GM12873 (cell line): Measurements from ENCODE around the gene PLCH1.

ENCODE experiments used
- TF ChIP-seq, protein P1 (sequence below): IDR thresholded peaks from 2 replicates; pipeline ENCODE4 v1.5.1; 2012; ENCODE audit warnings: low read depth, mild to moderate bottlenecking, moderate library complexity, low read length, control low read depth; ENCODE audit not compliant: insufficient read depth; ENCODE audit errors: missing control alignments

PLCH1 gene

DNA sequence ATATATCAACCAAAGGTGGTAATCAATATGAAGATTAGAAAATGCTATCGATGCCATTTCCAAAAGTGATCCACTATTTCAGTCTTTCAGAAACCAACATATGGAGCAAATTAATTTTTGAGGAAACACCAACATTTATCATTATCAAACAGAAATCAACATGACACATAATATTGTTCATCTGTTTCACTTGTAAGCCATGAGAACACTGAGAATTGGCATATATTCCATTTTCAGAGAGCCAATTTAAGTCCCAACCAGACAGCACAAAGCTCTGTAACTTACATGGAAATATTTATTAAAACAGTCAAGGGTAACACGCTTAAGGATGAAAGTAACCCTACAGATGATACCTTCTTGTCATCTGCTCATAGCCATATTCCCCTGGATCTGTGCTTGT lies 413.8 kb downstream of the PLCH1 start:
- TF ChIP-seq, protein P1, sequence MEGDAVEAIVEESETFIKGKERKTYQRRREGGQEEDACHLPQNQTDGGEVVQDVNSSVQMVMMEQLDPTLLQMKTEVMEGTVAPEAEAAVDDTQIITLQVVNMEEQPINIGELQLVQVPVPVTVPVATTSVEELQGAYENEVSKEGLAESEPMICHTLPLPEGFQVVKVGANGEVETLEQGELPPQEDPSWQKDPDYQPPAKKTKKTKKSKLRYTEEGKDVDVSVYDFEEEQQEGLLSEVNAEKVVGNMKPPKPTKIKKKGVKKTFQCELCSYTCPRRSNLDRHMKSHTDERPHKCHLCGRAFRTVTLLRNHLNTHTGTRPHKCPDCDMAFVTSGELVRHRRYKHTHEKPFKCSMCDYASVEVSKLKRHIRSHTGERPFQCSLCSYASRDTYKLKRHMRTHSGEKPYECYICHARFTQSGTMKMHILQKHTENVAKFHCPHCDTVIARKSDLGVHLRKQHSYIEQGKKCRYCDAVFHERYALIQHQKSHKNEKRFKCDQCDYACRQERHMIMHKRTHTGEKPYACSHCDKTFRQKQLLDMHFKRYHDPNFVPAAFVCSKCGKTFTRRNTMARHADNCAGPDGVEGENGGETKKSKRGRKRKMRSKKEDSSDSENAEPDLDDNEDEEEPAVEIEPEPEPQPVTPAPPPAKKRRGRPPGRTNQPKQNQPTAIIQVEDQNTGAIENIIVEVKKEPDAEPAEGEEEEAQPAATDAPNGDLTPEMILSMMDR, result no peak

DNA sequence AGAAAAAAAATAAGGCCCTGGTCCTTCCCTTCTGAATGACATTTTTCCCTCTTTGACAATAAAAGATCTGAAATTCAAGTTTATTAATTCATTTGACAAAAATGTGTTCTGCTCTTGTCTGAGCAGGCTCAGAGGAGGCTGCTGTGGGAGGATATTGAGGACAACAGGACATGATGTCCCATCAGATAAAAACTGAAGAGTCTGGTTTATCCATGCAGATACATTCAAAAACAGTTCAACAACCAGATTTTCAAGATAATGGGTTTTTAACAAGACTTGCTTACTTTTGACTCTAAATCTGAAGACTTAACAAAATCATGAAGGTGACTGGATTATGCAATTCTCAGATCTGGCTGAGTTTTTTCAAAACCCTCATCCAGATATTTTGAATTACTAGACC lies 414.5 kb downstream of the PLCH1 start:
- TF ChIP-seq, protein P1, result no peak

DNA sequence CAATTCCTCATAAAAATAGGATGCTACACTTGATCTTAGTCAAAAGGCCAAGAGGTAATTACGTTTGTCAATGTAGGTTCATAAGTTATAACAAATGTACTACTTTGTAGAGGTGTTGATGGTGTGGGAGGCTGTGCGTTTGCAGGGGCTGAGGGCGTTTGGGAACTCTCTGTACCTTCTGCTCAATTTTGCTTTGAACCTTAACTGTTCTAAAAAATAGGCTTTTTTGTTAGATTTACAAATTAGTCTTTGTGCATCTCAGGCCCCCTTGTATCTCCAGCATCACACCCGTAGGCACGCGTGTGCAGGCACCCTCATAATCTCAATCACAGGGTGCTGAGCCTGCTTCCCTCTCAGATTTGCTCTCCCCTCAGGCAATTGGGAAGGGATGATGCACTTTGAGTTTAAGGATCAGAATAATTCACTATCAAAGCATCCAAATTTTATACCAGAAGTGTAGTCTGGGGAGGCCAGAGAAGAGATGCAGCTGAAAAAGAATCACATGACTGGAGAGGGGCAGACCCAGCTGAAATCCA lies 415.3 kb downstream of the PLCH1 start:
- TF ChIP-seq, protein P1, result no peak

DNA sequence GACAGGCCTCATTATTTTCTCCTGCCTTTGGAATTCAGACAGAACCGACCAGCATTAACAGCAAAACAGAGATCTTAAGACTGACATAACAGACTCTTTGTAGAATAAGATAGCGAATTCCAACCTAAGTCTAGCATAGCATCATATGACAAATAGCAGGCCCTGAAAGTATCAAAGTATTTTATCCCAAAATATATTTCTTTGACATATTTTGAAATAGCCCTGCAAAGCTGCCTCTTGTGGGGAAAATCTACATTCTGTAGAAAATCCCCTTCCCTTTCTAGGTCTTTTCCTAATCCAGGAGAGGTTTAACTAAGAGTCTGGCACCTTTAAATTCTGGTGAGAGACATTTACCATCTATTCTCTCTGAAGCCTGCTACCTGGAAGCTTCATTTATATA lies 417.0 kb downstream of the PLCH1 start:
- TF ChIP-seq, protein P1, result no peak

DNA sequence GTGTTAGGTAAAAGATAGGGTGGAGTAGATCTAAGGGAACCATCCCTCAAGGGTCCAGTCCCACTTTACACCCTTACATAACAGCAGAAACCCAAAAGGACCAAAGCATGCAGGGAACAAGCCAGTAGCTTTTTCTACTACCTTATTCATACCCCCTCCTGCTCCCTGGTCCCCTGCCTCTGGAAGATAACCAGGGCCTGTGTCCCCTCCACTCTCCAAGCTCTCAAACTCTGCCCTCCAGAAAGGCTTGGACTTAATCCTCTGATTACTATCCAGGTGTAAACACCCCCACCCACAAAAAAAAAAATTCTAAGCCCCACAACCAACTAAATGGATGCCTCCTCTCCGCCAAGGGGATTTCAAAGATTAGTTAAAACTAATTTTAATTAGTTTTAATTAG lies 417.4 kb downstream of the PLCH1 start:
- TF ChIP-seq, protein P1, result no peak

DNA sequence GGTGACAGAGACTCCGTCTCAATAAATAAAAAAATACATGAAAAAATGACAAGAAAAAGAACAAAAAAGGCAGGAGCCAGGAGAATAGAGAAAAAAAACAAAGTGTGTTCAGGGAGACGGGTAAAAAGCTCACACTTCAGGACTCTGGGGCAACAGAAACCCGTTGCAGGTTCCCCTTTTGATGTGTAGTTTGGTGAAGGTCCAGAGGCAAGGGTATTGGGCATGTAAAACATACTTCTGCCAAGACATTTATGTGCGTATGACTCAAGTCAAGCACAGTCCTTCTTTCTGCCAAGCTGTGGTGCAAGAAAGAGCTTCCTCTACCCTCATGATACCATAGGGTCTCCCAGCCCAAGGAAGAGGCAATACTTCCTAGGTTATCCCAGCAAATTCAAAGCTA lies 418.0 kb downstream of the PLCH1 start:
- TF ChIP-seq, protein P1, result no peak

DNA sequence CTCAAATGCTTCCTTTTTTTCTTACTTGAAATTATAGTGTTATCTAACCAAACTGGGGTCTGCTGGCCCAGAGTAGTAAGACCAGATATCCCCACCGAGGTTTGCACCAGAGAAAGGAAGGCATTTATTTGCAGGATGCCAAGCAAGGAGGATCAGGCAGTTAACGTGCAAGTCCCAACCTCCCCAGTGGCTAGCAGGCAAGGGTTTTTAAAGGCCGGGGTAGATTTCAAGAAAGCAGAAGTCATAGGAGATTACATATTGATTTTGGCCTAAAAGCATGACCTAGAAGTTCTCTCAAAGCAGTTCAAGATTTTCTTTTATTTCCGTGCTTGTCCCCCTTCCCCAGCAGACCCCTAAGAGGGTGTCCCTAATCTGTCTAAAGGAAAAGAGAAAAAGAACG lies 418.6 kb downstream of the PLCH1 start:
- TF ChIP-seq, protein P1, result no peak
